HG03432 (cell line): ENCODE measurements around the gene AFG3L2.
"Not testable (repeated sequence)": the region's sequence is repeated elsewhere in the genome, so short reads cannot be mapped to it uniquely, and the experiment has no call there.

ENCODE experiments used
- ATAC-seq: cut with Tn5 transposase; IDR thresholded peaks from one replicate; pipeline ENCODE4 v1.9.1; 2021; ENCODE audit warnings: mild to moderate bottlenecking, moderate library complexity; ENCODE audit not compliant: unreplicated experiment

AFG3L2 gene

GRCh38 chr18:12376754-12377555 lies at the start of gene AFG3L2:
AFG3L2 (minus strand) TSS chr18:12377227; CDS start chr18:12377082, 145 bp downstream.
- peak; percentile 89 for ATAC-seq

DNA sequence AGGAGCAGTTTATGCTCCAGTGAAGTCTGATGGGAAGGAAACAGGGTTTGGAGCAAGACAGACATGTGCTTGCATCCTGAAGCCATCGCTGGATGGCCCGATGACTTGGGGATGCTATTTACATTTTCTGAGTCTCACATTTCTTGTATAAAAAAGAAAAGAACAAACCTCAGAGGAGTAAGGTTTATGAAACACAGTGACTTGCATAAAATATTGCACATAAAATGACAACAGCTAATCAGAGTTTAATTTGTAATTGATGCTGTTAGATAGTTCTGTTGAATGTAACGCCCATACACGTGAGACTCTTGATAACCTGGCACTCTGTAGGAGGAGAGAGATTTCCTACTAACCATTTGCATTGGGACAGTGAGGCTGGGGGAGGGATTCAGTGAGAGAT lies 47.2 kb upstream of the AFG3L2 start:
- ATAC-seq: no peak

GRCh38 chr18:12423820-12424219 lies 46.8 kb upstream of the AFG3L2 start:
- ATAC-seq: no peak

GRCh38 chr18:12423393-12423792 lies 46.4 kb upstream of the AFG3L2 start:
- ATAC-seq: no peak

DNA sequence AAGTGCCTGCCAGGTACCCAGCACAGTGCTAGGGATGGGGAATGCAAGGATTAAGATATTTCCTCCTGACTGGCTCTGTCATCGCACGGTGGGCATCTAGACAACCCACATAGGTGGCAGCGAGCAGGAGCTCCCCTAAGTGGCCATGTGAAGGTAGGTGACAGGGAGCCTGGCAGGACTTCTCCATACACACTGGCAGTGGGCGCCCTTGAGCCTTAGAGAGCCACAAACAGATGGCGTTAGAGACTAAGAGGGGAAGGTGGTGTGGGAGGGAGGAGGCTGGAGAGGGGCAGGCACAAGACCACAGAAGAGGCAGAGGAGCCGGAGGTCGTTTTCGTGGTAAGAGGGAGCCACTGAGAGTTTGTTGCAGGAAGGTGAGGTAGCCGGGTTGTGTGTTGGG lies 45.9 kb upstream of the AFG3L2 start:
- no peak for ATAC-seq

DNA sequence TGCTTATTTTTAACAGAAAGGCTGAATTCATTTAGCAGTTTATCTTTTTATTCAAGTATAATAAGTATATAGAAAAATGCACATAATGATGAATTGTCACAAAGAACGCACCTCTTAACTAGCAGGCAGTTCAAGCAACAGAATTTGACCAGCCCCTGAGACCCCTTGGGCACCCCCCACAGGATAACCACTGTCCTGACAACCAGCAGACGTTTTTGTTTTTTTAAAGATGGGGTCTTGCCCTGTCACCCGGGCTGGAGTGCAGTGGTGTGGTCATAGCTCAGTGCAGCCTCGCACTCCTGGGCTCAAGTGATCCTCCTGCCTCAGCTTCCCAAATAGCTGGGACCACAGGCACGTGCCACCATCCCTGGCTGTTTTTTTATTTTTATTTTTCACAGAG lies 44.7 kb upstream of the AFG3L2 start:
- ATAC-seq: no peak

DNA sequence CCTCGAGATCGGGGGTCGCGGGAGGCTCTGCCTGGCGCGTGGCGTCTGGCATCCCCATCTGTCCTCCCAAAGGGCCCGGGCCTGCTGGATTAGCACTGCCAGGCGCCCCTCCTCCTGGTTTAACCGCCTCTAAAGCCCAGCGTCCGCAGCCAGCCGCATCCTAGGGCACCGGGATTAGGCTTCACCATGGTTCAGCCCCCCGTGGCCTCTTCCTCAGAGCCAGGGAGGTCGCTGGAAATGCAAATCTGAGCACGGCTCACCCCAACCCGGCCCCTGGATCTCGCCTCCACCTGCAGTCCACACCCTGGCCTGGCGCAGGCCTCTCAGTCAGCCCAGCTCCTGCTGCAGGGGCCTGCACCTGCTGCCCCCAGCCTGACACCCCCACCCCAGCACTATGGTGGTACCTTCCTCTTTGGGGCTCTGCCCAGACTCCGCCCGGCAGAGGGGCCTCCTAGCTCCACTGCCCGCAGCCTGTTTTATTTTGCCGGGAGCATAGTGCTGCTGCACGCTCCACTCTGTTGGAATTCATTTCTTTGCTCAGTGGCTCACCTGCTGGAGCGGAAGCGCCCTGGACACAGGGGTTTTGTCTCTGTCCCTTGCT lies 43.9 kb upstream of the AFG3L2 start:
- no peak for ATAC-seq

GRCh38 chr18:12417687-12418086 lies 40.7 kb upstream of the AFG3L2 start:
- no peak for ATAC-seq

DNA sequence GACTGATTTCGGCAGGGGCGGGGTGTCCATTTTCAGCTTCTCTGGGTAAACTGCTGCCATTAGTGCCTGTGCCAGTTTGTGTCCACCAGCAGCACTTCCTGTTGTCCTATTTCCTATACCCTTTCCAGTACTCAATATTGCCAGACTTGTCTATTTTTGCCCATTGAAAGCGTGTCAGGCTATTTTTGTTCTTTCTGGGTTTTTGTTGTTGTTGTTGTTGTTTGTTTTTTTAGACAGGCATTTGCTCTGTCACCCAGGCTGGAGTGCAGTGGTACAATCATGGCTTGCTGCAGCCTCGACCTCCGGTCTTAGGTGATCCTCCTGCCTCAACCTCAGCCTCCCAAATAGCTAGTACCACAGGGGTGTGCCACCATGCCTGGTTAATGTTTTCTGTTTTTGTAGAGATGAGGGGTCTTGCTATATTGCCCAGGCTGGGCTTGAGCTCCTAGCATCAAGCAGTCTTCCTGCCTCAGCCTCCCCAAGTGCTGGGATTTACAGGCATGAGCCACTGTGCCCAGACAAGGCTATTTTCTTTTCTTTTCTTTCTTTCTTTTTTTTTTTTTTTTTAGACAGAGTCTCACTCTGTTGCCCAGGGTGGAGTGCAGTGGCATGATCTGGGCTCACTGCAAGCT lies 39.2 kb upstream of the AFG3L2 start:
- ATAC-seq: no peak

- no peak for ATAC-seq
These were observed 34.4 kb upstream of the AFG3L2 start for GRCh38 chr18:12411456-12411855.

GRCh38 chr18:12410747-12411146 lies 33.7 kb upstream of the AFG3L2 start:
- not testable (repeated sequence) for ATAC-seq

GRCh38 chr18:12410081-12410481 lies 33.1 kb upstream of the AFG3L2 start:
- no peak for ATAC-seq

- ATAC-seq: no peak
These were observed 32.4 kb upstream of the AFG3L2 start for GRCh38 chr18:12409469-12409868.

- no peak for ATAC-seq
These were observed 31.3 kb upstream of the AFG3L2 start for GRCh38 chr18:12408247-12408869.

GRCh38 chr18:12406371-12407111 lies 29.5 kb upstream of the AFG3L2 start:
- no peak for ATAC-seq

DNA sequence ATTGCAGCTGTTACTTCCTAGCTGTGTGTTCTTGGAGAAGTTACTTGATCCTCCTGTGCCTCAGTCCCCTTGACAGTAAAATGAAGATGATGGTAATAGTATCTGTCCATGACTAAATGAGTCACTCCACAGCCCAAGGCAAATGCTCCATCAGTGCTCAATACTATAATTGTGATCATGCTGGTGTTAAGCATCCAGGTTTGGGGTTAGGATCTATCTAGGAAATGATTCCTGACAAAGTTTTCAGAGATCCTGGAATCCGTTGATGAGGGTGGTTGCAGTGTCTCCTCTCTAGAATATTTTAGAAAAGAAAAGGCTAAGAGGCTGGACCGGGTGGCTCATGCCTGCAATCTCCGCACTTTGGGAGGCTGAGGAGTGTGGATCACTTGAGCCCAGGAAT lies 28.0 kb upstream of the AFG3L2 start:
- no peak for ATAC-seq

DNA sequence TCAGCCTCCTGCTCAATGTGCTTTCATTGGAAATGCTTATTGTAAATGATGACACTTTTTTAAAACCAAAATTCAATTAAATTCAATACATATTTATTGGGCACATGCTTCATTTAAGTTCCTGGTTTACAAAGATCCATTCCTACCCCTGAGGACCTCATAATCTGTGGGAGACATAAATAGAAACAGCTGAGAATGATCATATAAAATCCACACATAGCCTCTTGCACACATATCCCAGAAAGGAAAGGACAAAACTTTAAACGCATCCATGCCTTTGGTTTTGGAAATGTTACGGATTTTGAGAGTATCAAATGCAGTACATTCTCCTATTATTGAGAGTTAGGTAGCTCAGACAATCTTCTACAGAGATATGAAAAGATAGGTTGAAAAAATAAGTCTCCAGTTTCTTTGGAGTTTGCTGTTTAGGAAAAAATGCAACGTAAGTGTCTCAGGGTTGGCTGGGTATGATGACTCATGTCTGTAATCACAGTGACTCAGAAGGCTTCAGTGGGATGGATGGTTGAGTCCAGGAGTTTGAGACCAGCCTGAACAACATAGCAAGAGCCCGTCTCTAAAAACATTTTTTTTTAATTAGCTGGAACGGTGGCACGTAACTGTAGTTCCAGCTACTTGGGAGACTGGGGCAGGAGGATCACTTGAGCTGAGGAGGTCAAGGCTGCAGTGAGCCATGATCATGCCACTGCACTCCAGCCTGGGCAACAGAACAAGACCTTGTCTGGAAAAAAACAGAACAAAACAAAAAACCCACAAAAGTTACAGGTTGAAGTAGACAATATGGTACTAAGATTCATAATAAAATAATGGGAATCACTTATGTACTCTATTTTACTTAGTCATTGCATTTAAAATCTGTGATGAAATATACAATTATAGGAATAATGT lies 26.8 kb upstream of the AFG3L2 start:
- ATAC-seq: no peak

GRCh38 chr18:12401881-12402280 lies 24.9 kb upstream of the AFG3L2 start:
- no peak for ATAC-seq

DNA sequence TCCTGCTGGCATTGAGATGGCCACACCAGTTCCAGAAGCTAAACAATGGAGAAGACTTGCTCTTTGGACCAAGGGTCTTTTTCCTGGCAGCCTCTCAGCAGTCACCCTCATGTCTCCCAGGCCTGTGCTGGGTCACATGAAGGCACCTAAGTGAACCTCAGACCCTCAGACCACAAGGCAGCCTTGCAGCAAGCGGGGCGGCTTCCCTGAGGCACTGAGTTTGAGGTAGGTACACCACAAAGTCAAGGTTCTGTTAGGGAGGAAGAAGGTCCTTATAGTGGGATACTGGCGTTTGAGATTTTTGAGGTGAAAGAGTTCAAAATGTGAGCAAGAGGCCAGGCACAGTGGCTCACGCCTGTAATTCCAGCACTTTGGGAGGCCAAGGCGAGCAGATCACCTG lies 22.2 kb upstream of the AFG3L2 start:
- ATAC-seq: no peak

- no peak for ATAC-seq
These were observed 21.6 kb upstream of the AFG3L2 start for GRCh38 chr18:12398625-12399024.
